ENCODE results near the gene UROC1.

Gene UROC1

GRCh38 chr3:126517291-126517951 is at the start of gene UROC1:
TSS of gene UROC1 (minus strand) at chr3:126517773. CDS start at chr3:126517719, 54 bp downstream.
- no peak for DNase-seq (ENCODE audit: extremely low read depth in 1 of 2, low read depth in 1 of 2)

- no peak for DNase-seq (ENCODE audit: extremely low read depth in 1 of 2, low read depth in 1 of 2)
Observed at GRCh38 chr3:126562737-126563276, 45.2 kb upstream of the UROC1 start.

GRCh38 chr3:126558336-126559071 is 40.9 kb upstream of the UROC1 start, which contains the start of gene C3orf22:
TSS of gene C3orf22 (minus strand) at chr3:126558932. CDS start at chr3:126553390, 5,542 bp downstream.
- no peak for DNase-seq (ENCODE audit: extremely low read depth in 1 of 2, low read depth in 1 of 2)

GRCh38 chr3:126557761-126558160 is 40.2 kb upstream of the UROC1 start:
- no peak for DNase-seq (ENCODE audit: extremely low read depth in 1 of 2, low read depth in 1 of 2)

- DNase-seq (ENCODE audit: extremely low read depth in 1 of 2, low read depth in 1 of 2), result no peak
Observed at GRCh38 chr3:126557415-126557745, 39.8 kb upstream of the UROC1 start.

- no peak for DNase-seq (ENCODE audit: extremely low read depth in 1 of 2, low read depth in 1 of 2)
Observed at GRCh38 chr3:126556637-126557414, 39.3 kb upstream of the UROC1 start.

GRCh38 chr3:126555795-126556636 is 38.4 kb upstream of the UROC1 start:
- no peak for DNase-seq (ENCODE audit: extremely low read depth in 1 of 2, low read depth in 1 of 2)

- no peak for DNase-seq (ENCODE audit: extremely low read depth in 1 of 2, low read depth in 1 of 2)
Observed at GRCh38 chr3:126554560-126555525, 37.3 kb upstream of the UROC1 start.

- no peak for DNase-seq (ENCODE audit: extremely low read depth in 1 of 2, low read depth in 1 of 2)
Observed at GRCh38 chr3:126553284-126554084, 35.9 kb upstream of the UROC1 start.

- DNase-seq (ENCODE audit: extremely low read depth in 1 of 2, low read depth in 1 of 2), result no peak
Observed at GRCh38 chr3:126552688-126553283, 35.2 kb upstream of the UROC1 start.

GRCh38 chr3:126551839-126552687 is 34.5 kb upstream of the UROC1 start:
- no peak for DNase-seq (ENCODE audit: extremely low read depth in 1 of 2, low read depth in 1 of 2)

- DNase-seq (ENCODE audit: extremely low read depth in 1 of 2, low read depth in 1 of 2), result no peak
Observed at GRCh38 chr3:126551121-126551838, 33.7 kb upstream of the UROC1 start.

GRCh38 chr3:126550488-126551051 is 33.0 kb upstream of the UROC1 start:
- no peak for DNase-seq (ENCODE audit: extremely low read depth in 1 of 2, low read depth in 1 of 2)

- no peak for DNase-seq (ENCODE audit: extremely low read depth in 1 of 2, low read depth in 1 of 2)
Observed at GRCh38 chr3:126549861-126550487, 32.4 kb upstream of the UROC1 start.

- no peak for DNase-seq (ENCODE audit: extremely low read depth in 1 of 2, low read depth in 1 of 2)
Observed at GRCh38 chr3:126548556-126549466, 31.2 kb upstream of the UROC1 start.
